ENCODE measurements around the gene CDT1.
"Not testable (repeated sequence)": the region's sequence is repeated elsewhere in the genome, so short reads cannot be mapped to it uniquely, and the experiment has no call there.

Gene CDT1

GRCh38 chr16:88821168-88821850, 17.7 kb downstream of the CDT1 start:
- peak; percentile 17; the same call in 1 of the 2 replicates for TF ChIP-seq CTCF (IDR thresholded peaks at IDR 0.05; ENCODE audit: borderline replicate concordance, insufficient read depth, low read depth, low read length)
- no peak overlapping the region for H3K4me3 ChIP-seq (ENCODE audit: low read depth, low read length)

DNA sequence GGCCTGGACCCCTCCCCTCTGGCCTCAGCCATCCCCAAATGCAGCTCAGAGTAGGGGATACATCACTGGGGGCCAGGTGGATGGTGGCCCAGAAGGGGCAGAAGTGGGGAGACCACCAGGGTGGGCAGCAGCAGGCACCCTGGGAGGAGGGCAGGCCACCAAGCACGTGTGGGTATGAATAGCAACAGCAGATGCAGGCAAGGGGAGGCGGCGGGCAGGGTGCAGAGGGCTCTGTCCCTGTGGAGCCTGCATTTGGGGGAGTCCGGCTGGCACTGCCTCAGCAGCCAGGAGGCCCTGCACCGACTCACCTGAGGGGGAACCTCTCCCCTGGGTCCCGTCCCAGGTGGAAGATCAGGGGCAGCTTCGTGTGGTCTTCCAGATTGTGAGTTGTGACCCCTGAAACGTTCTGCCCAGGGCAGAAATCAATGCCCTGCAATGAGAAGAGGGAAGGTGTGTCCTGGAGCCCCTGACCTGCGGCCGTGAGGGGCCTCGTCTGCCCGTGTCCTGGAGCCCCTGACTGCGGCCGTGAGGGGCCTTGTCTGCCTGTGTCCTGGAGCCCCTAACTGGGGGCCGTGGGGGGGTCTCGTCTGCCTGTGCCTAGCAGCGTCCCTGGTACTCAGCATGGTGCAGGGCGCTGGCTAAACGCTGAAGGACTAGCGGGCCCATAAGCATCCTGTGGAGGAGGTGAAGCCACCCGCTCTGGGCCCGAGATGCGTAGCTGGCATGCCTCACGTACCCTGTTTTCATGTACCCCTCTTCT, 18.9 kb downstream of the CDT1 start:
- TF ChIP-seq CTCF (IDR thresholded peaks at IDR 0.05; ENCODE audit: borderline replicate concordance, insufficient read depth, low read depth, low read length) = no peak
- H3K4me3 ChIP-seq (ENCODE audit: low read depth, low read length) = no peak overlapping the region

GRCh38 chr16:88823646-88824045, 20.1 kb downstream of the CDT1 start:
- H3K4me3 ChIP-seq (ENCODE audit: low read depth, low read length) = not testable (repeated sequence)

- H3K4me3 ChIP-seq (ENCODE audit: low read depth, low read length) = no peak overlapping the region
- no peak for TF ChIP-seq CTCF (IDR thresholded peaks at IDR 0.05; ENCODE audit: borderline replicate concordance, insufficient read depth, low read depth, low read length)
Observed at GRCh38 chr16:88824256-88825077, 20.9 kb downstream of the CDT1 start.

GRCh38 chr16:88825146-88825545, 21.6 kb downstream of the CDT1 start:
- no peak for TF ChIP-seq CTCF (IDR thresholded peaks at IDR 0.05; ENCODE audit: borderline replicate concordance, insufficient read depth, low read depth, low read length)
- no peak overlapping the region for H3K4me3 ChIP-seq (ENCODE audit: low read depth, low read length)

DNA sequence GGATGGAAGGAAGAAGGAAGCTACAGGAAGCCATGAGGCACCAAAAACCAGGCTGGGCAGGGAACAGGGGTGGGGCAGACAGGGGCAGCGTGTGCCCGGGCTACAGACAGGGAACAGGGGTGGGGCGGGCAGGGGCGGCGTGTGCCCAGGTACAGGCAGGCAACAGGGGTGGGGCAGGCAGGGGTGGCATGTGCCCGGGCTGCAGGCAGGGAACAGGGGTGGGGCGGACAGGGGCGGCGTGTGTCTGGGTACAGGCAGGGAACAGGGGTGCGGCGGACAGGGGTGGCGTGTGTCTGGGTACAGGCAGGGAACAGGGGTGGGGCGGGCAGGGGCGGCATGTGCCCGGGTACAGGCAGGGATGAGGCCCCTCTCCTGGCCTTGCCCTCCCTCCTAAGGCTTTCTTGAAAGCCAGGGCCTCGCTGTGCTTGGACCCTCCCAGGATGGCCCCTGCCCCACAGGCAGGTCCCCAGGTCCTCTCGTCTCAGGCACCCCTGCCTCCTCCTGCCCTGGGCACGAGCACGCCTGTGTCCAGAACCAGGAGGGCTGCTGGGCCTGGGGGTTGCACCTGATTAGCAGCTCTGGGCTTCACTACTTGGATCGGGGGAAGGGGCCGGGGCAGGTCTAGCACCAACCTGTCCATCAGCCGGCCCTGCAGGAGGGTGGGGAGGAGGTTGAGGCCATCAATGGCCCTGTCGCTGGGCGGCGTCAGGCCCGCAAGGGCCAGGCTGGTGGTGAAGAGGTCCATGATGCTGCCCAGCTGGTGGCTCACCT, 22.7 kb downstream of the CDT1 start:
- H3K4me3 ChIP-seq (ENCODE audit: low read depth, low read length) = no peak overlapping the region
- TF ChIP-seq CTCF (IDR thresholded peaks at IDR 0.05; ENCODE audit: borderline replicate concordance, insufficient read depth, low read depth, low read length) = no peak

- H3K4me3 ChIP-seq (ENCODE audit: low read depth, low read length) = no peak overlapping the region
Observed at GRCh38 chr16:88827727-88828126, 24.1 kb downstream of the CDT1 start.

More at GRCh38 chr16:88827727-88828126, 24.1 kb downstream of the CDT1 start:
- no peak for TF ChIP-seq CTCF (IDR thresholded peaks at IDR 0.05; ENCODE audit: borderline replicate concordance, insufficient read depth, low read depth, low read length)
